Naive thymus-derived CD8-positive, alpha-beta T cell (primary cell): ENCODE measurements around the gene LCORL. TPM values are rescaled to one million over a fixed set of nuclear protein-coding genes. Genes with fewer than 3 reads are reported as not detected.
A peak's percentile ranks its signal among the peaks of the same experiment; 100 is the strongest.
"Not testable (repeated sequence)": the region's sequence is repeated elsewhere in the genome, so short reads cannot be mapped to it uniquely, and the experiment has no call there.

Experiments used
- ATAC-seq, 2 donors: fragments of 150-1000 bp; cut with Tn5 transposase in 1 of 2; sonication (Bioruptor Pico), chemical (Tn5 transposase) in 1 of 2; 1 replicate in 1 of 2; 2 replicates in 1 of 2; pipeline ENCODE4 v1.10.0; 2021; ENCODE audit warnings: mild to moderate bottlenecking in 2 of 2, moderate library complexity in 2 of 2
- POLR2A ChIA-PET: fragments of 350-600 bp; sonication (Branson Sonifier 250); formaldehyde crosslinking; loops from one replicate; lab custom pipeline; 2021; ENCODE audit warnings: antibody characterized with exemption; lab: Charles Lee
- DNase-seq, 10 donors: peaks; one replicate each; pipeline versions ENCODE4 v3.0.0 to v3.0.0-alpha.2; 2020 to 2022
- H3K27ac Mint-ChIP-seq, 10 donors: one replicate each; pipeline ENCODE4 v1.8.0; 2020 to 2022; ENCODE audit warnings: mild to moderate bottlenecking in 10 of 10, mixed read lengths in 10 of 10, moderate library complexity in 4 of 10, inconsistent platforms in 1 of 10
- H3K27me3 Mint-ChIP-seq, 5 donors: one replicate each; pipeline ENCODE4 v1.8.0; 2021 to 2022; ENCODE audit warnings: mixed read lengths in 5 of 5
- H3K36me3 Mint-ChIP-seq, 3 donors: one replicate each; pipeline ENCODE4 v1.8.0; 2020 to 2022; ENCODE audit warnings: mixed read lengths in 3 of 3, mild to moderate bottlenecking in 2 of 3, inconsistent platforms in 1 of 3
- H3K4me1 Mint-ChIP-seq, 4 donors: one replicate each; pipeline ENCODE4 v1.8.0; 2021 to 2022; ENCODE audit warnings: mixed read lengths in 4 of 4
- H3K4me3 Mint-ChIP-seq, 10 donors: one replicate each; pipeline ENCODE4 v1.8.0; 2020 to 2022; ENCODE audit warnings: mild to moderate bottlenecking in 10 of 10, mixed read lengths in 10 of 10, moderate library complexity in 6 of 10, inconsistent platforms in 1 of 10
- H3K9me3 Mint-ChIP-seq, 9 donors: one replicate each; pipeline ENCODE4 v1.8.0; 2020 to 2022; ENCODE audit warnings: mixed read lengths in 9 of 9, mild to moderate bottlenecking in 3 of 9, inconsistent platforms in 1 of 9, moderate library complexity in 1 of 9
- polyA plus RNA-seq, 3 donors: library from polyadenylated mRNA; unstranded; fragments of 300-500 nt; fragmentation: Illumina TruSeq; gene quantifications; one replicate each; pipeline ENCODE4 v1.2.3, GENCODE V29; 2021
- total RNA-seq, 8 experiments: library from RNA in 2 of 8; stranded (reverse) in 2 of 8; gene quantifications; one replicate each; pipeline ENCODE4 v1.2.3 and lab custom pipeline; 2021 to 2026

LCORL gene
- total and polyA plus RNA-seq, 5 experiments from 2014 or later = 4.5 to 16.9 (median 7.3) TPM

DNA sequence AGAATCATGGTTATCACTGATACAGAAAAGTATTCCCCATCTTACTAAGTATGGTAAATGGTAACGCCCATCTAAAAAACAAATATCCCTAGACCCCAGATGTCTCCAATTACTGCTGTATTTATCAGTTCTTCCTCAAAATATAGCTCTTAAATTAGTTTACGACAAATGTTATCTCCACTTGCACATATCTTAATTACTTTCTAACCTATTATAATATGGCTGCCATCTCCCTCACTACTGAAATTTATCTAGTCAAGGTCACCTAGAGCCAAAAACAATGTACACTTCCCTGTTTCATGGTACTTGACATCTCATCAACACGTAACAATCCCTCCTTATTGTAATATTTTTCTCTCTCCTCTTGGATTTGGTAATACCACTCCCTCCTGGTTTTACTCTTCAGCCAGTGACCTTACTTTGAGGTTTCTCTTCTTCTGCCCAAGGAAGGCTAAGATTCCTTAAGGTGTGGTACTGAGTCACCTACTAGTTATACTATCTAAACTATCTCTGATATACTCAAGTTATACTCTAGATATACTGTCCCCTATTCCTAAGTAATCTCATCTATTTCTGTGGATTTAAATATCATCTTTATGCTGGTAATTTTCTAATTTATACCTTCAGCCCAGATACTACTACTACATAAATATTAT is 8.6 kb downstream of the LCORL start:
- Mint-ChIP-seq H3K9me3 (no peaks in the 10 kb centered on the region), H3K4me1 (peaks cover 30 to 65% (median 51%) of the 10 kb centered on the region in 4 donors), H3K27ac (no peak overlapping the region), H3K36me3 (no peaks in the 10 kb centered on the region), H3K27me3 (no peaks in the 10 kb centered on the region), H3K4me3 (no peak overlapping the region)
- POLR2A ChIA-PET = no interaction called here
- ATAC-seq (no peak), DNase-seq (no peak)

DNA sequence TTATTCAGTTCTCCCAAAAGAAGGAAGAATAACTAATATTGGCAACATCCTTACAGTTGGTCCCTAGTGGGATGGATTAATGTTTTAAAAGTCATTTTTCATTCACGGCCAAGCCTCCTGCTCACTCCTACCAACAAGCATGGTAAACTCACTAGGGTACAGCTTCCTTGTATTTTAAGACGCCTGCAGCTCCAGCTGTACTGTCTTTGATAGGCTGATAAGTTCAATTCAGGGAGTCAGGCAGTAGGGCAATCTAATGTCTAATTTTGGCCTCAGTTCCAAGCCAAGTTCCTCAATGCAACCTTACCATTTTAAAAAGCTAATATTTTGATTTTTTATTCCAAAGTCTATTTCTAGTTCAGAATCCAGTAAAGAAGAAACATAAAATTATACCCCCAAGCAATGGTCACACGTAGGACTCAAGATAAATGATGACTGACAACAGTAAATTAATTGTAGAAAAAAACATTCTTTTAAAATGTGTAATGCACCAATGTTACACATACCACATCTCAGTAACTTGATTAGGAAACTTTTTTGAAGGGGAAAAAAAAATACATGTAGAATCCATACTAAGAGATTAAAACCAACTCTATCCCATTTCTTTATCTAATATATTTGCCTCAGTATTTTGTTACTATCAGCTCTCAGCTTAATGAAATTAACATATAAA is 9.3 kb downstream of the LCORL start:
- no peak overlapping the region for H3K27ac Mint-ChIP-seq
- DNase-seq (no peak), ATAC-seq (no peak)
- no peaks in the 10 kb centered on the region for H3K36me3 Mint-ChIP-seq
- peaks cover 30 to 60% (median 50%) of the 10 kb centered on the region in 4 donors for H3K4me1 Mint-ChIP-seq
- POLR2A ChIA-PET = no interaction called here
- H3K9me3 Mint-ChIP-seq = peaks cover 0 to under 1% (median 0%) of the 10 kb centered on the region in 9 donors
- H3K4me3 Mint-ChIP-seq = no peak overlapping the region
- no peaks in the 10 kb centered on the region for H3K27me3 Mint-ChIP-seq

DNA sequence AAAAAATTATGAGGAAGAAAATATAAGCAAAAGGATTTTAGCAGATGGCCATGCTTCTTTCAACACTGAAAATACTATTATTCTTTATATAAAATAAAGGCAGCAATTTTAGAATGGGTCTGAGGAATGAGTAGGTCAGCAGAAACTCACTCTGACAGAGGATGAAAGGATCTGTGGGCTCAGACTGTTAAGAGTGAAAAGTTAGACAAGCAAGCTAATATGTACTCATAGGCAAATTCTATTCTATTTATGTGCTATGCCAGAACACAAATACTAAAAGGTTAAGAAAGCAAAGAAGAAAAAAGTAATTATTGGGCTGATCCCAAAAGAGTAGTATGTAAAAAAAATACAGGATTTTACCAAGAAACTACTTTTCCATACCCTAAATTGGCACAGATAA is 13.9 kb downstream of the LCORL start:
- peaks cover 32 to 53% (median 45%) of the 10 kb centered on the region in 4 donors for H3K4me1 Mint-ChIP-seq
- no peak overlapping the region for H3K27ac Mint-ChIP-seq
- H3K36me3 Mint-ChIP-seq = peaks cover 16 to 29% (median 25%) of the 10 kb centered on the region in 3 donors
- H3K9me3 Mint-ChIP-seq = peaks cover 0 to 20% (median 5%) of the 10 kb centered on the region in 9 donors
- no peaks in the 10 kb centered on the region for H3K27me3 Mint-ChIP-seq
- H3K4me3 Mint-ChIP-seq = no peak overlapping the region
- no peak for ATAC-seq
- POLR2A ChIA-PET = no interaction called here
- DNase-seq = no peak

DNA sequence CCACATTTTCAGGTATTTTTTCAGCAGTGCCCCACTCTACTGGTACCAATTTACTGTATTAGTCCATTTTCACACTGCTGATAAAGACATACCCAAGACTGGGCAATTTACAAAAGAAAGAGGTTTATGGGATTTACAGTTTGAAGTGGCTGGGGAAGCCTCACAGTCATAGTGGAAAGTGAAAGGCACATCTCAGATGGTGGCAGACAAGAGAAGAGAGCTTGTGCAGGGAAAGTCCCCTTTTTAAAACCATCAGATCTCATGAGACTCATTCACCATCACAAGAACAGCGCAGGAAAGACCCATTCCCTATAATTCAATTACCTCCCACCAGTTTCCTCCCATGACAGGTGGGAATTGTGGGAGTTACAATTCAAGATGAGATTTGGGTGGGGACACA is 15.1 kb downstream of the LCORL start:
- H3K27me3 Mint-ChIP-seq, H3K4me3 Mint-ChIP-seq, ATAC-seq, H3K27ac Mint-ChIP-seq, DNase-seq, POLR2A ChIA-PET: not testable (repeated sequence)
- H3K4me1 Mint-ChIP-seq = peaks cover 28 to 47% (median 39%) of the 10 kb centered on the region in 4 donors
- peaks cover 0 to 20% (median 5%) of the 10 kb centered on the region in 9 donors for H3K9me3 Mint-ChIP-seq
- peaks cover 16 to 30% (median 25%) of the 10 kb centered on the region in 3 donors for H3K36me3 Mint-ChIP-seq

DNA sequence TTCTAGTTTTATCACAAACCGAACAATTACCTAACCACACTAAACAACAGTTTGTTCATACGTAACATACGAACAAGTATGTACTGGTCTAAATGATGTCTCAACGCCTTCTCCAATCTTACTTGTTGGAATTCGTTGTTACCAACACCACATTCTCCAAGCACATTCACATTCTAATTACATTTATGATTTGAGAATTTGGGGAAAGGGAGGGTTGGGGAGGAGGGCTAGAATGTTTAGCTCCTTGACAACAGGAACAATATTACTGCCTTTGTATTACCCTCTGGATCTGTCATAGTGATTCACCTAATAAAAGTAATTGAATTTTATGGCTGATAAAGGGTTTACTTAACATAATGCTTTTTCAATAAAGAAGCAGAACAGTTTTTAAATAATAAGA is 24.4 kb downstream of the LCORL start:
- peaks cover 12 to 42% (median 17%) of the 10 kb centered on the region in 4 donors for H3K4me1 Mint-ChIP-seq
- no peak overlapping the region for H3K4me3 Mint-ChIP-seq
- no peak for DNase-seq
- H3K9me3 Mint-ChIP-seq = peaks cover 0 to 2% (median 0%) of the 10 kb centered on the region in 9 donors
- H3K27me3 Mint-ChIP-seq = no peaks in the 10 kb centered on the region
- peaks cover 0 to 10% (median 6%) of the 10 kb centered on the region in 3 donors for H3K36me3 Mint-ChIP-seq
- ATAC-seq = no peak
- peak overlapping the region in 1 of 10 donors; percentile 1 for H3K27ac Mint-ChIP-seq
- POLR2A ChIA-PET = no interaction called here

DNA sequence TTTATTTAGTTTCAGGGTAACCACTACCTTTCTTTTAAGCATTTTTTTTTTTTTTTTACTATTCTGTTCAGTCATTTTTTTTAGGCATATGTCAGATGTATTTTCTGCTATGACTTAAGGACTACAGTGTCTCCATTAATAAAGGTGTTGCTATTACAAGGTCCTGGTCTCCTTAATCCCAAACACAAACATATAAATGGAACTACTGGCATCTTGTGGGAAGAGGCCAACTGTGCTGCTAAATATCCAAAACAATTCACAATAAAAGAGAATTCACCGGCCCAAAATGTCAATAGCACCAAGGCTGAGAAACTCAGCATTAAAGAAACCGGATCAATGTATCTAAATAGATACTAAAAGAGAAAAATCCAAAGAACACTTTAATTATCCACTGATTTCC is 26.4 kb downstream of the LCORL start:
- Mint-ChIP-seq H3K27ac (peak overlapping the region in 1 of 10 donors; percentile 50), H3K9me3 (peaks cover 0 to 5% (median 0%) of the 10 kb centered on the region in 9 donors), H3K4me1 (peaks cover 10 to 33% (median 12%) of the 10 kb centered on the region in 4 donors), H3K36me3 (peaks cover 5 to 17% (median 12%) of the 10 kb centered on the region in 3 donors), H3K27me3 (no peaks in the 10 kb centered on the region), H3K4me3 (no peak overlapping the region)
- no peak for ATAC-seq
- POLR2A ChIA-PET = no interaction called here
- DNase-seq = no peak

DNA sequence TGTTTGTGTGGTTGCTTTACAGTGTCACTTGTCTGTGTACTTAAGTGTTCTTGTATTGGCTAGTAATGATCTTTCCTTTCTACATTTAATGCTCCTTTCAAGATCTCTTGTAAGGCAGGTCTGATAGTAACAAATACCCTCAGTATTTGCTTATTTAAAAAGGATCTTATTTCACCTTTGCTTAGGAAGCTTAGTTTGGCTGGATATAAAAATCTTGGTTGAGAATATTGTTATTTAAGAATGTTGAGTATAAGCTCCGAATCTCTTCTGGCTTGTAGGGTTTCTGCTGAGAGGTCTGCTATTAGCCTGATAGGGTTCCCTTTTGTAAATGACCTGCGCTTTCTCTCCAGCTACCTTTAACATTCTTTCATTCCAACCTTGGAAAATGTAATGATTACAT is 35.7 kb downstream of the LCORL start:
- H3K27me3 Mint-ChIP-seq = no peaks in the 10 kb centered on the region
- ATAC-seq (no peak), DNase-seq (no peak)
- H3K36me3 Mint-ChIP-seq = peaks cover 3 to 49% (median 46%) of the 10 kb centered on the region in 3 donors
- POLR2A ChIA-PET = no interaction called here
- H3K27ac Mint-ChIP-seq = no peak overlapping the region
- peaks cover 0 to 62% (median 49%) of the 10 kb centered on the region in 9 donors for H3K9me3 Mint-ChIP-seq
- H3K4me1 Mint-ChIP-seq = peaks cover 0 to 2% (median 1%) of the 10 kb centered on the region in 4 donors
- H3K4me3 Mint-ChIP-seq = no peak overlapping the region

DNA sequence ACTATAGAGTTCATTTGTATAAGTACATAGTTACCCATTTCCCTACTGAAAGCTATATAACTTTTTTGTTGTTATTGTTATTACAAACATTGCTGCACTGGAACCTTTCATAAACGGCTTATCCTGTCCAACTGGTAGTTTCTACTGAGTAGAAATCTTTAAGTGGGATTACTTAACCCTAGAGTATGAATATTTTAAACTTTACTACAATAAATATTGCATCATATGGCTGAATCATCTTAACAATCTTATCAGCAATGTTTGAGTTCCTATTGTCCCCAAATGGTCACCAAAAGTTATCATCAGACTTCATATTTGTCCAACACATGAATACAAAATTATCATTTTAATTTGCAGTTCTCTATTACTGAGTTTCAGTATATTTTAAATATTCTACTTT is 40.5 kb downstream of the LCORL start:
- no peak overlapping the region for H3K4me3 Mint-ChIP-seq

DNA sequence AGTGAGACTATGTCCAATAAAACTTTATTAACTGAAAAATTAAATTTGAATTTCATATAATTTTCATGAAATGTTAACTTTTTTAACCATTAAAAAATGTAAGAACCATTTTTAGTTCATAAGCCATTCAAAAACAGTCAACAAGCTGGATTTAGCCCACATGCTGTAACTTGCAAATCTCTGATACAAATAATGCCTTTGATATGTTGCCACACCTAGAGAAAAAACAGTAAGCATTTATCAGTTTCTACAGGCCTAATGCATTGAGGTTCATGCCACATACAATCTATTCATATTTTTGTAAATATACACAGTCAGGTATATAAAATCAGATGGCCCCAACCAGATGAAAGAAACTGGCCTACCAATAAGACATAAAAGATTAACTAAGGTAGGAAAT is 52.8 kb downstream of the LCORL start:
- H3K4me1 Mint-ChIP-seq = peaks cover 0 to 3% (median 0%) of the 10 kb centered on the region in 4 donors
- POLR2A ChIA-PET = no interaction called here
- no peaks in the 10 kb centered on the region for H3K36me3 Mint-ChIP-seq
- H3K27ac Mint-ChIP-seq = no peak overlapping the region
- H3K4me3 Mint-ChIP-seq = no peak overlapping the region
- DNase-seq = no peak
- H3K9me3 Mint-ChIP-seq = no peaks in the 10 kb centered on the region
- ATAC-seq = no peak
- no peaks in the 10 kb centered on the region for H3K27me3 Mint-ChIP-seq

More for the DNA sequence above, 40.5 kb downstream of the LCORL start:
- H3K4me1 Mint-ChIP-seq = peaks cover 0 to 3% (median 1%) of the 10 kb centered on the region in 4 donors
- no peak overlapping the region for H3K27ac Mint-ChIP-seq
- H3K36me3 Mint-ChIP-seq = peaks cover 5 to 46% (median 34%) of the 10 kb centered on the region in 3 donors
- DNase-seq = no peak
- H3K9me3 Mint-ChIP-seq = peaks cover 12 to 76% (median 45%) of the 10 kb centered on the region in 9 donors
- no peaks in the 10 kb centered on the region for H3K27me3 Mint-ChIP-seq
- POLR2A ChIA-PET = no interaction called here
- ATAC-seq = no peak

DNA sequence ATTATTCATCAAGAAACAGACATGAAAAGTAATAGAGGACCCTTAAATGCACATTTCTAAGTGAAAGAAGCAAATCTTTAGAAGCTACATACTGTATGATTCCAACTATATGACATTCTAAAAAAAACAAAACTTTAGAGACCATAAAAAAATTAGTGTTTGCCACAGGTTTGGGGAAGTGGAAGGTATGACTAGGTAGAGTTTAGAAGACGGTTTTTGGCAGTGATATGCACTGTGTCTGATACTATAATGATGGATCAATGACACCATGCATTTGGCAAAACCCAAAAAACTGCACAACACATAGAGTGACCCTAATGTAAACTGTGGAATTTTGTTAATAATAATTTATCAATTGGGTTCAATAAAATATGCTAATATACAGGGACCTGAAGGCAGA is 54.5 kb downstream of the LCORL start:
- H3K36me3 Mint-ChIP-seq = peaks cover 3 to 5% (median 5%) of the 10 kb centered on the region in 3 donors
- H3K4me3 Mint-ChIP-seq = no peak overlapping the region
- no peak overlapping the region for H3K27ac Mint-ChIP-seq
- no peak for ATAC-seq
- no peaks in the 10 kb centered on the region for H3K9me3 Mint-ChIP-seq
- no peak for DNase-seq
- H3K4me1 Mint-ChIP-seq = peaks cover 0 to 3% (median 0%) of the 10 kb centered on the region in 4 donors
- no peaks in the 10 kb centered on the region for H3K27me3 Mint-ChIP-seq
- POLR2A ChIA-PET = no interaction called here

DNA sequence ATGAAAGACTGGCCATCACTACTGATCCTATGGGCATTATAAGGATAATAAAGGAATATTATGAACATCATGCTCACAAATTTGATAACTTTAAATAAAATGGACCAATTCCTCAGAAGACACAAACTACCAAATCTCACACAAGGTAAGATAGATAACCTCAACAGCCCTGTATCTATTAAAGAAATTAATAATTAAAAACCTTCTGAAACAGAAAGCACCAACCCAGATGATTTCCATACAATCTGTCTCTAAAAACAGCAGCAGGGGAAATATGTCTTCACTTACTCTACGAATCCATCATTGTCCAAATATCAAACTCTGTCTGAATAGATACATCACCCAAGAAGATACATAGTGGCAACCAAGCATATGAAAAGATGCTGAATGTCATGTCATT is 55.2 kb downstream of the LCORL start:
- POLR2A ChIA-PET = no interaction called here
- no peak overlapping the region for H3K4me3 Mint-ChIP-seq
- no peak overlapping the region for H3K27ac Mint-ChIP-seq
- no peaks in the 10 kb centered on the region for H3K27me3 Mint-ChIP-seq
- peaks cover 0 to 3% (median 0%) of the 10 kb centered on the region in 4 donors for H3K4me1 Mint-ChIP-seq
- no peak for DNase-seq
- ATAC-seq = no peak
- H3K36me3 Mint-ChIP-seq = peaks cover 9 to 13% (median 12%) of the 10 kb centered on the region in 3 donors
- no peaks in the 10 kb centered on the region for H3K9me3 Mint-ChIP-seq

DNA sequence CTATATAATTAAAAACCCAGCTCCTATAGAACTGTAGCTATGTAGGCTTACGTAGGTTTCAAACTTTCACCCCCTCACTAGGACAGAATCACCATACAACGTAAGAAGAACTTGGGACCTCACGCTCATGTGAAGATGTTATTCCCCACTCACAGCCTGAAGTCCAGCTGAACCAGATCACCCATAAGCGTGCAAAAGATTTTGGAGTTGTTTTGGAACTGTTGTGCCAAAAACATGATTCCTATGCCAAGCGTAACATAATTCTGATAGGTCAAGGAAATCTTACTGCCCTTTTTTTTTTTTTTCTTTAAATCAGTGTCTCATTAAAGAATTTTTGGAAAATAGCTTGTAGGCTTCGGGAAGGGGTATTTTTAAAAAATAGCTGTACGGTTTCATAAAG is 57.0 kb downstream of the LCORL start:
- no peaks in the 10 kb centered on the region for H3K9me3 Mint-ChIP-seq
- POLR2A ChIA-PET = no interaction called here
- ATAC-seq (no peak), DNase-seq (no peak)
- H3K4me3 Mint-ChIP-seq = no peak overlapping the region
- peaks cover 14 to 26% (median 22%) of the 10 kb centered on the region in 3 donors for H3K36me3 Mint-ChIP-seq
- no peak overlapping the region for H3K27ac Mint-ChIP-seq
- no peaks in the 10 kb centered on the region for H3K4me1 Mint-ChIP-seq
- H3K27me3 Mint-ChIP-seq = no peaks in the 10 kb centered on the region

DNA sequence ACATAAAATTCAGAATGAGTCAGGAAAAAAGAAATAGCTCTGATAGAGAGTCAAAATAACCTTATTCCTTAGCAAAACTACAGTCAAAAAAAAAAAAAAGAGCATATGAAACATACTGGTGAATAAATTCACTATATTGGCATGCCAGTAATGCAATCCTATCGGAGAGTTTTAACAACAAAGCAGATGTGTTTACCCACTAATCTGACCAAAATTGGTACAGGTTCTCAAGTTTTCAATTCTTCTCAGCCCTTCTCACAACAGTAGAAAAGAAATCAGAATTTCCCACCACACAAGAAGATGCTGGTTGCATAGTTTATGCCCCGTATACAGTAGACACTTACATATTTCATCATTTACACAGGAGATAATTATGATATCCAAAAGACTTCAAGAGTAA is 59.4 kb downstream of the LCORL start:
- POLR2A ChIA-PET = no interaction called here
- Mint-ChIP-seq H3K27me3 (no peaks in the 10 kb centered on the region), H3K4me1 (no peaks in the 10 kb centered on the region), H3K36me3 (peaks cover 17 to 43% (median 41%) of the 10 kb centered on the region in 3 donors), H3K4me3 (no peak overlapping the region), H3K27ac (peak overlapping the region in 1 of 10 donors; percentile 79), H3K9me3 (peaks cover 0 to 4% (median 0%) of the 10 kb centered on the region in 9 donors)
- DNase-seq (no peak), ATAC-seq (no peak)
